ENCODE measurements around the gene CRHR2.

DNA sequence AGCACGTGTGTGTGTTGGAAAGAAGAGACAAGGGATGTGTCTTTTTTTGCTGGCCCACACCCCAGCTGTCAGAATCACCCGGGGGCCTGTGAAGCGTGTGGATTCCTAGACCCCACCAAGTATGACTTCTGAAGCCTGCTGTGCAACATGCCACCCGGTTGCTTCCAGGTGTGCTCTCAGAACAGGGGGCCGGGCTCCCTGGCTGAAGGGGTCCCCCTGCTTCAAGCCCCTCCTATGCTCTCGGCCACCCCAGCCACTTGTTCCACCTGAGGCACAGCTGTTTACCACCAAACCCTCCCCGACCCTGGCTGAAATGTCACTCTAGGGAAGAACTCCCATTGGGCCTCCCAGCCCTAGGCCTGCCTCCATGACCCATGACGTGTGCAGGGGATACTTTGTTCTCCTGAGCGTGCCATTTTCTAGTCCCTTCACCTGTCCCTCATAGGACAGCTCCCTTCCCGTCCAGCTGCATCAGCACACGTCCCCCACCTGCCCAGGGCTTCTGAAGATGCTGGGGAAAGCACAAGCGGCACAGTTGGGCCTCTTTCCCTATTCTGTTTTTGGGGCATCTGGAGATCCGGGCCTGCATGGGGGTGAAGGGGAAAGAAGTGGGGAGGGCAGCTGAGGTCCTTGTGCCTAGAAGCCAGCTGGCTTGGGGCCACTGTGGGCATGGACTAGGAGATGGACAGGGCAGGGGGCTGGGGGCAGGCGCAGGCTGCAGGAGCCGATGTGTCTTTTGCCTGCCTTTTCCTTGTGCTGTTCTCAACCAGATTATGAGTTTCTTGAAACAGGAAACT, 33.3 kb downstream of the CRHR2 start:
- TF ChIP-seq POLR2A (IDR thresholded peaks at IDR 0.05; ENCODE audit: low read length), result no peak
- TF ChIP-seq, protein P1, sequence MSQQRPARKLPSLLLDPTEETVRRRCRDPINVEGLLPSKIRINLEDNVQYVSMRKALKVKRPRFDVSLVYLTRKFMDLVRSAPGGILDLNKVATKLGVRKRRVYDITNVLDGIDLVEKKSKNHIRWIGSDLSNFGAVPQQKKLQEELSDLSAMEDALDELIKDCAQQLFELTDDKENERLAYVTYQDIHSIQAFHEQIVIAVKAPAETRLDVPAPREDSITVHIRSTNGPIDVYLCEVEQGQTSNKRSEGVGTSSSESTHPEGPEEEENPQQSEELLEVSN (IDR thresholded peaks at IDR 0.05; ENCODE audit: borderline replicate concordance, low read depth), result no peak
- TF ChIP-seq, protein P2, sequence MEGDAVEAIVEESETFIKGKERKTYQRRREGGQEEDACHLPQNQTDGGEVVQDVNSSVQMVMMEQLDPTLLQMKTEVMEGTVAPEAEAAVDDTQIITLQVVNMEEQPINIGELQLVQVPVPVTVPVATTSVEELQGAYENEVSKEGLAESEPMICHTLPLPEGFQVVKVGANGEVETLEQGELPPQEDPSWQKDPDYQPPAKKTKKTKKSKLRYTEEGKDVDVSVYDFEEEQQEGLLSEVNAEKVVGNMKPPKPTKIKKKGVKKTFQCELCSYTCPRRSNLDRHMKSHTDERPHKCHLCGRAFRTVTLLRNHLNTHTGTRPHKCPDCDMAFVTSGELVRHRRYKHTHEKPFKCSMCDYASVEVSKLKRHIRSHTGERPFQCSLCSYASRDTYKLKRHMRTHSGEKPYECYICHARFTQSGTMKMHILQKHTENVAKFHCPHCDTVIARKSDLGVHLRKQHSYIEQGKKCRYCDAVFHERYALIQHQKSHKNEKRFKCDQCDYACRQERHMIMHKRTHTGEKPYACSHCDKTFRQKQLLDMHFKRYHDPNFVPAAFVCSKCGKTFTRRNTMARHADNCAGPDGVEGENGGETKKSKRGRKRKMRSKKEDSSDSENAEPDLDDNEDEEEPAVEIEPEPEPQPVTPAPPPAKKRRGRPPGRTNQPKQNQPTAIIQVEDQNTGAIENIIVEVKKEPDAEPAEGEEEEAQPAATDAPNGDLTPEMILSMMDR (IDR thresholded peaks at IDR 0.05), result no peak

Measured in A549 (cell line).